Activated naive CD4-positive, alpha-beta T cell treated with anti-CD3 and anti-CD28 coated beads, Interleukin-2, amount 10 ng/mL, durations not matched to agents 7 days and 5 days (primary cell): ENCODE measurements around the gene MOV10.
"Not testable (repeated sequence)": the region's sequence is repeated elsewhere in the genome, so short reads cannot be mapped to it uniquely, and the experiment has no call there.

ENCODE experiments used
- CTCF ChIA-PET: fragments of 350-600 bp; sonication (Branson Sonifier 250); formaldehyde crosslinking; loops from one replicate; lab custom pipeline; 2021; ENCODE audit warnings: antibody characterized with exemption; lab: Charles Lee
- DNase-seq: peaks from one replicate; pipeline ENCODE4 v3.0.0-alpha.2; 2020
- H3K27ac Mint-ChIP-seq: one replicate; pipeline ENCODE4 v1.8.0; 2021; ENCODE audit warnings: mild to moderate bottlenecking, moderate library complexity, mixed read lengths
- H3K27me3 Mint-ChIP-seq: one replicate; pipeline ENCODE4 v1.8.0; 2021; ENCODE audit warnings: mild to moderate bottlenecking, mixed read lengths
- H3K36me3 Mint-ChIP-seq: one replicate; pipeline ENCODE4 v1.8.0; 2021; ENCODE audit warnings: mixed read lengths
- H3K4me1 Mint-ChIP-seq: one replicate; pipeline ENCODE4 v1.8.0; 2021; ENCODE audit warnings: mixed read lengths
- H3K4me3 Mint-ChIP-seq: one replicate; pipeline ENCODE4 v1.8.0; 2021; ENCODE audit warnings: mild to moderate bottlenecking, moderate library complexity, mixed read lengths
- H3K9me3 Mint-ChIP-seq: one replicate; pipeline ENCODE4 v1.8.0; 2021; ENCODE audit warnings: mixed read lengths

The MOV10 gene, protein sequence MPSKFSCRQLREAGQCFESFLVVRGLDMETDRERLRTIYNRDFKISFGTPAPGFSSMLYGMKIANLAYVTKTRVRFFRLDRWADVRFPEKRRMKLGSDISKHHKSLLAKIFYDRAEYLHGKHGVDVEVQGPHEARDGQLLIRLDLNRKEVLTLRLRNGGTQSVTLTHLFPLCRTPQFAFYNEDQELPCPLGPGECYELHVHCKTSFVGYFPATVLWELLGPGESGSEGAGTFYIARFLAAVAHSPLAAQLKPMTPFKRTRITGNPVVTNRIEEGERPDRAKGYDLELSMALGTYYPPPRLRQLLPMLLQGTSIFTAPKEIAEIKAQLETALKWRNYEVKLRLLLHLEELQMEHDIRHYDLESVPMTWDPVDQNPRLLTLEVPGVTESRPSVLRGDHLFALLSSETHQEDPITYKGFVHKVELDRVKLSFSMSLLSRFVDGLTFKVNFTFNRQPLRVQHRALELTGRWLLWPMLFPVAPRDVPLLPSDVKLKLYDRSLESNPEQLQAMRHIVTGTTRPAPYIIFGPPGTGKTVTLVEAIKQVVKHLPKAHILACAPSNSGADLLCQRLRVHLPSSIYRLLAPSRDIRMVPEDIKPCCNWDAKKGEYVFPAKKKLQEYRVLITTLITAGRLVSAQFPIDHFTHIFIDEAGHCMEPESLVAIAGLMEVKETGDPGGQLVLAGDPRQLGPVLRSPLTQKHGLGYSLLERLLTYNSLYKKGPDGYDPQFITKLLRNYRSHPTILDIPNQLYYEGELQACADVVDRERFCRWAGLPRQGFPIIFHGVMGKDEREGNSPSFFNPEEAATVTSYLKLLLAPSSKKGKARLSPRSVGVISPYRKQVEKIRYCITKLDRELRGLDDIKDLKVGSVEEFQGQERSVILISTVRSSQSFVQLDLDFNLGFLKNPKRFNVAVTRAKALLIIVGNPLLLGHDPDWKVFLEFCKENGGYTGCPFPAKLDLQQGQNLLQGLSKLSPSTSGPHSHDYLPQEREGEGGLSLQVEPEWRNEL

DNA sequence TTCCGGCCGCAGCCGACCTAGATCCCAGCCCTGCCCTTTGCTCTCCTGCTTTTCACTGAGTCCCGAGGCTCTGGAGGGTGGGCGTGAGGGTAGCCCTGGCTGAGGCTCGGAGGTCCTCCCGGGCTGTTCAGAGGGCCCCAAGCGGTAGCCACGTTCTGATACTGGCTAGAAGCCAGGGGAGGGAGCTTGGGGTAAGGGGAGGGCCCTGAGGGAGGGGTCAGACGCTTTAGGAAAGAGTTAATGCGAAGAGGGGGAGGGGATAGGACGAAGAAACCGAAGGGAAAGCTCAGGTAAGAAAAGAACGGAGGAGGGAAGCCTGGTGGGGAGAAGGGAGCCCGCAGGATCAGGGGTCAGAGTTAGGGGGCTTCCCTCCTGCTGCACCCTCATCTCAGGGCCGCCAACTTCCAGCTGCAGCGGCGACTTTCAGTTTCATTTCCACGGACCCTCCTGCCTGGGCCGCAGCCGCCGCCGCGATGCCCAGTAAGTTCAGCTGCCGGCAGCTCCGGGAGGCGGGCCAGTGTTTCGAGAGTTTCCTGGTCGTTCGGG, at the start of gene MOV10:
Gene MOV10, plus strand, starts transcription at position 220 of the 546 bp plus-strand sequence. Its CDS starts 254 bp downstream, at position 474.
- peaks cover 57% of the 10 kb centered on the region for H3K36me3 Mint-ChIP-seq
- H3K4me3 Mint-ChIP-seq = peak within 1 kb of the TSS; percentile 97
- peak within 1 kb of the TSS; percentile 95 for H3K27ac Mint-ChIP-seq
- no peaks in the 10 kb centered on the region for H3K9me3 Mint-ChIP-seq
- peaks cover 5% of the 10 kb centered on the region for H3K27me3 Mint-ChIP-seq
- CTCF ChIA-PET = interaction anchor here (0.8 to 3.8 kb wide), 10 partner anchors 14 to 398 kb away, joined by 3 to 17 read pairs (median 4); partner anchors contain the start of gene RHOC
- peaks cover 34% of the 10 kb centered on the region for H3K4me1 Mint-ChIP-seq
- peak; percentile 79 for DNase-seq

DNA sequence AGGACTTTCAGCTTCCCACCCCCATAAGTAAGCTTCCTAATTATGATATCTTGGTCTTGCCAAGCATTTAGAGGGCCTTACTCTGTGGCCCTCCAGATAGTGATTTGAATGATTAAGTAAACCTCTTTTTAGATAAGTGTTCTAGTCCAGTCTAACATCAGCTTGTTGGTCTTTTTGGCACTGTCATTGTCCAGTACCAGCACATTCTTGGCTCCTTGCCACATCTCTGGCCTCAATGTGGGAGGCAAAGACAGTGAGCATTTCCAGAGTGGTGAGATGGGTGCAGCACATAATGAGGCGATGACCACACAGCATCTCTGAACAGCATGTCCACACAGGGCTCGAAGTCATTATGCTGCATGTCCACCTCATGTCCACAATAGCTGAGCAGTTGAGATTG, 48.8 kb upstream of the MOV10 start:
- no peaks in the 10 kb centered on the region for H3K9me3 Mint-ChIP-seq
- DNase-seq = no peak
- CTCF ChIA-PET = no interaction called here
- H3K4me3 Mint-ChIP-seq = no peak overlapping the region
- no peak overlapping the region for H3K27ac Mint-ChIP-seq
- H3K4me1 Mint-ChIP-seq = peaks cover 68% of the 10 kb centered on the region
- no peaks in the 10 kb centered on the region for H3K27me3 Mint-ChIP-seq
- H3K36me3 Mint-ChIP-seq = peaks cover 50% of the 10 kb centered on the region

DNA sequence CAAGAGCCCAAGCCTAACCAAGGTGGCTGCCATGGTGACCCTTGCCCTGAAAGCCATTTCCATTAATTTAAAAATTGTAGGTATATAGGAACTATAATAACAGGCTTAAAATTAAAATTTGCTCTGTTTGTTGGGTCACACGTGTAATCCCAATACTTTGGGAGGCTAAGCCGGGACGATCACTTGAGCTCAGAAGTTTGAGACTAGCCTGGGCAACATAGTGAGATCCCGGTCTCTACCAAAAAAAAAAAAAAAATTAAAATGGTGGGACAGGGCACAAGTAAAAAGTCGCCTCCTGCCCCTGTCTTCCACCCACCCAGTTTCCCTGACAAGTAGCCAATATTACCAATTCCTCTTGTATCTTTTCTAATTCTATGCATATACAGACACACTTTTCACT, 48.3 kb upstream of the MOV10 start:
- Mint-ChIP-seq H3K9me3 (no peaks in the 10 kb centered on the region), H3K4me1 (peaks cover 66% of the 10 kb centered on the region), H3K36me3 (peaks cover 52% of the 10 kb centered on the region), H3K27ac (no peak overlapping the region), H3K4me3 (no peak overlapping the region), H3K27me3 (no peaks in the 10 kb centered on the region)
- CTCF ChIA-PET = no interaction called here
- no peak for DNase-seq

DNA sequence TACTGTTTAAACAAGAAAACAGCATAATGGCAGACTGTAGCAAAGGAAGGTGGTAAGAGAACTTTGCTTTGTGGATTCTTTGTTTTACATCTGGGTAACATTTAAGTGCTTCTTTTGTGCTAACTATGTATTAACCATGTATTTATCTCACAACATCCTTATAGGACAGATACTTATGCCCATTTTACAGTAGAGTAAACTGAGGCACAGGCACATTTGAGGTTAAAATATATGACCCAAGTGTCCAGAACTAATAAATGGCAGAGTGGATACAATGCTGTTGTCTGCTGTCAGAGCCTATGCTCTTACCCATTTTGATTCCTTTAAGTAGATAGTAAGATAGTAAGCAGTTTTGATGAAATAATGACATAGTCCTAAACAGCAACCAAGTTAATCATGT, 47.6 kb upstream of the MOV10 start:
- CTCF ChIA-PET = no interaction called here
- Mint-ChIP-seq H3K9me3 (no peaks in the 10 kb centered on the region), H3K36me3 (peaks cover 50% of the 10 kb centered on the region), H3K27me3 (no peaks in the 10 kb centered on the region), H3K4me1 (peaks cover 63% of the 10 kb centered on the region), H3K27ac (no peak overlapping the region), H3K4me3 (no peak overlapping the region)
- no peak for DNase-seq

DNA sequence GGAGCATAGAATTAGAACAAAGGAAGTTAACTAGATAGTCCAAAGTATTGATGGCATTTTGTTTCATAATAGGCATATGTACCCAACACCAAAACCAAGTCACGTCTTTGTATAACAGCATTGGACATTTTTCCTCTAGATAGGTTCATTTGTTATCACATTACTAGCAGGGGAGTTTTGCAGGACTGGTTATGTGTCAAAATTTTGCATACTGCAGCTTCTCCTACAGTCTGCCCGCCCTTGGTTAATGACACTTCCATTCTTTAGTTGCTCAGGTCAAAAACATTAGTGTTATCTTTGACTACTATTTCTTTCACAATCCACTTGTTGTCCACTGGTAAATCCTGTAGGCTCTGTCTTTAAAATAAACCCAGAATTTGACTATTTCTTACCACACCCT, 45.9 kb upstream of the MOV10 start:
- H3K27me3 Mint-ChIP-seq = no peaks in the 10 kb centered on the region
- H3K9me3 Mint-ChIP-seq = no peaks in the 10 kb centered on the region
- CTCF ChIA-PET = no interaction called here
- H3K36me3 Mint-ChIP-seq = peaks cover 53% of the 10 kb centered on the region
- H3K4me1 Mint-ChIP-seq = peaks cover 61% of the 10 kb centered on the region
- no peak overlapping the region for H3K4me3 Mint-ChIP-seq
- no peak overlapping the region for H3K27ac Mint-ChIP-seq
- DNase-seq = no peak

DNA sequence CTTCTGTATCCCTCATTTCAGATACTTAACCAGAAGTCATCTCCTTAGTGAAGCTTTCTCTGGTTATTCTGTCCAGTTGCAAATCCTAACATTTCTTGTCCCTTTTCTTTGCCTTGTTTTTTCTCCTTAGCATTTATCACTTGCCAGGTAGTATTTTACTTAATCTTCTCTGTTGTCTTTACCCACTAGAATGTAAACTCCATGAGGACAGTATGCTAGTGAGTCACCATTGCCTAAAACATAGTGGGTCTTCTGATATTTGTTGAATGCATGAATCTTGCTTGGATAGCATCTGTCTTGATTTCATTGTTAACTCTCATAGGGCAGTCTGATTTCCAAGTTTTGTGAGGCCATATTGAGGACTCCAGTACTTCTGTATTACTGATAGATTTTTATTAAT, 45.2 kb upstream of the MOV10 start:
- Mint-ChIP-seq H3K27me3 (no peaks in the 10 kb centered on the region), H3K36me3 (peaks cover 56% of the 10 kb centered on the region), H3K4me1 (peaks cover 65% of the 10 kb centered on the region), H3K9me3 (no peaks in the 10 kb centered on the region), H3K27ac (no peak overlapping the region), H3K4me3 (no peak overlapping the region)
- DNase-seq = no peak
- CTCF ChIA-PET = interaction anchor here (1.4 kb wide), 1 partner anchor 20 kb away, joined by 4 read pairs; no protein-coding TSS in a partner anchor

DNA sequence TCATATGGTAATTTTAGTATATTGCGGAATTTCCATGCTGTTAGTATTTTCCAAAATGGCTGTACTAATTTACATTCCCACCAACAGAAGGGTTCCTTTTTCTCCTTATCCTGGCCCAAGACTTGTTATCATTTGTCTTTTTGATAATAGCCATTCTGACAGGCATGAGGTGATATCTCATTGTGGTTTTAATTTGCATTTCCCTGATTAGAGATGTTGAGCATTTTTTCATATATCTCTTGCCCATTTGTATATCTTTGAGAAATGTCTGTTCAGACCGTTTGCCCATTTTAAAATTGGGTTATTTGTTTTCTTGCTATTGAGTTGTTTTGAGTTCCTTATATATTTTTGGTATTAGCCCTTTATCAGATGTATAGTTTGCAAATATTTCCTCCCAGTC, 40.8 kb upstream of the MOV10 start:
- Mint-ChIP-seq H3K36me3 (peaks cover 38% of the 10 kb centered on the region), H3K4me3 (no peak overlapping the region), H3K27me3 (no peaks in the 10 kb centered on the region), H3K4me1 (peaks cover 57% of the 10 kb centered on the region), H3K27ac (no peak overlapping the region), H3K9me3 (no peaks in the 10 kb centered on the region)
- DNase-seq = no peak
- CTCF ChIA-PET = interaction anchor here (1.7 kb wide), 1 partner anchor 18 kb away, joined by 4 read pairs; no protein-coding TSS in a partner anchor

DNA sequence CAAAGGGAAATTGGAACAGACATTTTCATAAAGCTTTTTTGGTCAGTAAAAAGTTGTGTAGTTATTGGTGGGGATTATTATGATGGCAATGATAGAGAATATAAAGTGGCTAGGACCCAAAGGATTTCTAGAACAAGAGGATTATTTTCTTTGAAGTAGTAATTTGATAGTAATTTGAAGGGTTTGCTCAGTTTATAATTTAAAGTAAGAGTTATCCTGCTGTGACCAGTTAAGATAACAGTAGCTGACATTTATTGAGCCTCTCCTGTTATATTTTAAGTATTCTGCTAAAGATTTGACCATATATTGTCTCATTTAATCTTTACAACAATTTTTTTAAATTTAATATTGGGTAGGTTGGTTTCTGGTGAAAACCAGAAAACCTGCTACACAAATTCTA, 40.1 kb upstream of the MOV10 start:
- peaks cover 55% of the 10 kb centered on the region for H3K4me1 Mint-ChIP-seq
- H3K9me3 Mint-ChIP-seq = no peaks in the 10 kb centered on the region
- H3K4me3 Mint-ChIP-seq = no peak overlapping the region
- H3K27ac Mint-ChIP-seq = no peak overlapping the region
- H3K36me3 Mint-ChIP-seq = peaks cover 34% of the 10 kb centered on the region
- DNase-seq = no peak
- H3K27me3 Mint-ChIP-seq = no peaks in the 10 kb centered on the region
- CTCF ChIA-PET = interaction anchor here (1.7 kb wide), 1 partner anchor 17 kb away, joined by 4 read pairs; no protein-coding TSS in a partner anchor

DNA sequence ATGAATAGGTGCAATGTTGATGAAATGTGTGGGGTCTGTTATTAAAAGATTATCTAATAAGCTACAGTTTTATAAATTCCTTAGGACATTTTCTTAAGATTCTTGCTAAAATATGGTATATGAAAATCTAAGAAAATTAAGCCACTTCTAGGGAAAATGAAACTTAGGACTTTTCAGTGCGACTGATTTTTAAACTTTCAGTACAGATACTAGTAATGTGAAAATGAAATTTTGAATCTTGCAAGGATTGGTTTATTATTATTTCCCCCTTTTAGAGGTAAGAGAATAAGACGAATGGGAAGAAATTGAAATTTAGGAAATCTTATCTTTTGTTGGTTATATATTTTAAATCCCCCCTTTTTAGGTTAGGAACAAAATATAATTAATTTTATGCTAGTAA, 38.4 kb upstream of the MOV10 start:
- Mint-ChIP-seq H3K27me3 (no peaks in the 10 kb centered on the region), H3K27ac (no peak overlapping the region), H3K4me3 (no peak overlapping the region), H3K36me3 (peaks cover 26% of the 10 kb centered on the region), H3K9me3 (no peaks in the 10 kb centered on the region), H3K4me1 (peaks cover 49% of the 10 kb centered on the region)
- DNase-seq = no peak
- CTCF ChIA-PET = no interaction called here

DNA sequence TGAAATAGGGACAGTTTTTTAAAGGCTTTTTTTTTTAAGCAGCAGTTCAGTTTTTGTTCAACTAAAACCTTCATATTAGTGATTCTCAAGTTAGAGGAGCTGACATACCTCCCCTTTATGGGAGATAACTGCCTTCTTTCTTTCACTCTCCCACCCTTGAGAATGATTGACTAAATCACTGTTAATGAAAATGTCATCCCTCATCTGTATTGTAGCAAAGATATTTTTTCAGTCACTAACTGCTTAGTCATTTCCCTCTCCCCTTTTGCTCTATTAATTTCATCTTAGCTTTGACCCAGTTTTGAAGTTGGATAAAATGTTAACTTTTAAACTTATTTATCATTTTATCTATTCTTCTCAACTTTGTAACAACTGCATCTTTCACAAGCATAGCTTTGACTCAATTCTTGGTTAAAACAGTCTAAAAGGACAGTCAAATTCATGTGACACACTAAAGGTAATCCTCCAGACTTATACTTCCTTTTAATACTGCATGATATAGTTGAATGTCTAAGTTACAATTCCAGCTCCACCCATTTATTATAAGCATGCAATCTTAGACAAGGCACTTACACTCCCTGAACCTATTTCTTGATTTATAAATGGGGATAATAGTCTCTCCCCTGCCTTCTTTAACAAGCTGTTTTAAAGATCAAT, 37.7 kb upstream of the MOV10 start:
- Mint-ChIP-seq H3K27ac (peak overlapping the region; percentile 52), H3K4me3 (no peak overlapping the region), H3K9me3 (no peaks in the 10 kb centered on the region), H3K4me1 (peaks cover 47% of the 10 kb centered on the region), H3K36me3 (peaks cover 24% of the 10 kb centered on the region), H3K27me3 (no peaks in the 10 kb centered on the region)
- no peak for DNase-seq
- CTCF ChIA-PET = interaction anchor here (1.2 kb wide), 2 partner anchors 13 to 28 kb away, joined by 3 read pairs; no protein-coding TSS in a partner anchor

DNA sequence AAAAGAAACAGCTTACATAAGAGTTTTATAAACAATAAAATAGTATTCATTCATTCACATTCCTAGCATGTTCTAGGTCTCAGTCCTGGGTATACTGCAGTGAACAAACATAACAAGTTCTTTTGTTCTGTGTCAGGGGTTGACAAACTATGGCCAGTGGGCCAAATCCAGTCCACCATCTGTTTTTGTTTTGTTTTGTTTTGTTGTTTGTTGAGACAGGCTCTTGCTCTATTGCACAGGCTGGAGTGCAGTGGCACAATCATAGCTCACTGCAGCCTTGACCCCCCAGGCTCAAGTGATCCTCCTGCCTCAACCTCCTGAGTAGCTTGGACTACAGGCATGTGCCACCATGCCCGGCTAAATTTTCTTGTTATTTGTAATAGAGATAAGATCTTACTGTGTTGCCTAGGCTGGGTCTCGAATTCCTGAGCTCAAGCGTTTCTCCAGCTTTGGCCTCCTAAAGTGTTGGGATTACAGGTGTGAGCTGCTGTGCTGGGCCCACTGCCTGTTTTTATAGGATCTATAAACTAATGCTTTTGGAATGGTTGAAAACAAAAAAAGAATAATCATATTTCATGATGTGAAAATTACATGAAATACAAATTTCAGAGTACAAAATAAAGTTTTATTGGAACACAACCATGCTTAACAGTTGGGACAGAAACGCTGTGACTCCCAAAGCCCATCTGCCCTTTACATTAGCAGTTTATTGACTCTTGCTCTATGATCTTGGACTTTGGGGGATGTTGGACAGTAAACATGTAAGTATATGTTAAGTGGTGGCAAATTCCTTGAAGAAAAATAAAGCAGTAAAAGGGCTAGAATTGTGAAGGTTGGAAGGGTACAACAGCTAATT, 37.0 kb upstream of the MOV10 start:
- no peak for DNase-seq
- no peak overlapping the region for H3K27ac Mint-ChIP-seq
- CTCF ChIA-PET = interaction anchor here (1.2 kb wide), 2 partner anchors 12 to 27 kb away, joined by 3 read pairs; no protein-coding TSS in a partner anchor

DNA sequence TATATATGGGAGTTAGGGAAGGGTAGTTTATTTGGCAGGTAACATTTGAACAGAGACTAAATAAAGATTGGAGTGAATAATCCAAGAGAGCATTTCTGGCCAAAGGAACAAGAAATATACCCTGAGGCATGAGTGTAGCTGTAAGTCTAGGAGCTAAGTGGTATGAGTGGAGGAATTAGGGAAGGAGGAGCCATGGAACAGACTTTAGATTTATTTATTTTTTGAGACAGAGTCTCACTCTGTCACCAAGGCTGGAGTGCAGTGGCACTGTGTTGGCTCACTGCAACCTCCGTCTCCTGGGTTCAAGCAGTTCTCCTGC, 36.4 kb upstream of the MOV10 start:
- Mint-ChIP-seq H3K27me3 (no peaks in the 10 kb centered on the region), H3K9me3 (no peaks in the 10 kb centered on the region), H3K4me1 (peaks cover 44% of the 10 kb centered on the region), H3K27ac (no peak overlapping the region), H3K4me3 (no peak overlapping the region), H3K36me3 (peaks cover 19% of the 10 kb centered on the region)
- CTCF ChIA-PET = no interaction called here
- DNase-seq = no peak

More for the DNA sequence above, 37.0 kb upstream of the MOV10 start:
- no peaks in the 10 kb centered on the region for H3K27me3 Mint-ChIP-seq
- H3K4me1 Mint-ChIP-seq = peaks cover 46% of the 10 kb centered on the region
- no peak overlapping the region for H3K4me3 Mint-ChIP-seq
- peaks cover 21% of the 10 kb centered on the region for H3K36me3 Mint-ChIP-seq
- no peaks in the 10 kb centered on the region for H3K9me3 Mint-ChIP-seq

DNA sequence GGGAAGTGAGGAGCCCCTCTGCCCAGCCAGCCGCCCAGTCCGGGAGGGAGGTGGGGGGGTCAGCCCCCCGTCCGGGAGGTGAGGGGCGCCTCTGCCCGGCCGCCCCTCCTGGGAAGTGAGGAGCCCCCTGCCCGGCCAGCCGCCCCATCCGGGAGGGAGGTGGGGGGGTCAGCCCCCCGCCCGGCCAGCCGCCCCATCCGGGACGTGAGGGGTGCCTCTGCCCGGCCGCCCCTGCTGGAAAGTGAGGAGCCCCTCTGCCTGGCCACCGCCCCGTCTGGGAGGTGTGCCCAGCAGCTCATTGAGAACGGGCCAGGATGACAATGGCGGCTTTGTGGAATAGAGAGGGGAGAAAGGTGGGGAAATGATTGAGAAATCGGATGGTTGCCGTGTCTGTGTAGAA, 34.0 kb upstream of the MOV10 start:
- DNase-seq, H3K4me3 Mint-ChIP-seq, H3K27me3 Mint-ChIP-seq, H3K27ac Mint-ChIP-seq, H3K9me3 Mint-ChIP-seq, CTCF ChIA-PET: not testable (repeated sequence)
- Mint-ChIP-seq H3K4me1 (peaks cover 30% of the 10 kb centered on the region), H3K36me3 (peaks cover 20% of the 10 kb centered on the region)
